Hematopoietic multipotent progenitor cell treated with erythropoietin and hydrocortisone succinate and interleukin-3 and kit ligand, for 8 days (in vitro differentiated cells): ENCODE measurements around the gene LSAMP.
A peak's percentile ranks its signal among the peaks of the same experiment; 100 is the strongest.

Source experiments
- DNase-seq: peaks from one replicate; pipeline ENCODE4 v3.0.0-alpha.2; 2015

Gene LSAMP

DNA sequence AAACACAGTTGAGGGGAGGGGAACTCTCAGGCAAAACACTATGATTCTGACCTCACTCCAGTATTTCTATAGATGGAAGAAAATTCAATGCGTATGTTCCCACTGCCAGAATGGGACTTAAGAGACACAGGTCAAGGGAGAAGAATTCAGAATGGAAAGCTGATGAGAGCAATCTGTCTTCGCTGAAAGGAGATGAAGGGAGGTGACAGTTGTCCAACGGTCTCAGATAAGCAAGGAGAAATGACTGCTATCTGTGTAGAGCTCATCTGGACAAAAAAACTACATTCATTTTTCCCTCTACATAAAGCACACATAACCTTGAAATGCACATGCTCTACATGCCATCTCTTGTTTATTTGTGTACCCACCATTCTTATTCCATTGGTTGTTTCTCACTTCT is 405.1 kb downstream of the LSAMP start:
- peak; percentile 47 for DNase-seq

DNA sequence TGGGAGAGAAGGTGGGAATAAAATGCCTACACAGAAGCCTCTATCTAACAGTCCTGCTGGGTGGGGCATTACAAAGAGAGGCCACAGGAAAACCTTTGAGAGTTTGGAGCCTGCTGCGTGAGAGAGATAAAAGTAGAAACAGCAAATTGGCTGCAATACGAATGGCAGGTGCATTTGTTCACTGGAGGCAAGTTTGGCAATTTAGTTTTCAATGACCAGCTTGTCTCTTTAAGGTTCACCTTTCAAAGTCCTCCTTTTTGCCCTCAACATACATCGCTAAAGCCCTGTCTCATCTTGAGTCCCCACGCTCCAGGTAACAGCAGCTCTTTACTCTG is 405.7 kb downstream of the LSAMP start:
- DNase-seq: peak; percentile 83

DNA sequence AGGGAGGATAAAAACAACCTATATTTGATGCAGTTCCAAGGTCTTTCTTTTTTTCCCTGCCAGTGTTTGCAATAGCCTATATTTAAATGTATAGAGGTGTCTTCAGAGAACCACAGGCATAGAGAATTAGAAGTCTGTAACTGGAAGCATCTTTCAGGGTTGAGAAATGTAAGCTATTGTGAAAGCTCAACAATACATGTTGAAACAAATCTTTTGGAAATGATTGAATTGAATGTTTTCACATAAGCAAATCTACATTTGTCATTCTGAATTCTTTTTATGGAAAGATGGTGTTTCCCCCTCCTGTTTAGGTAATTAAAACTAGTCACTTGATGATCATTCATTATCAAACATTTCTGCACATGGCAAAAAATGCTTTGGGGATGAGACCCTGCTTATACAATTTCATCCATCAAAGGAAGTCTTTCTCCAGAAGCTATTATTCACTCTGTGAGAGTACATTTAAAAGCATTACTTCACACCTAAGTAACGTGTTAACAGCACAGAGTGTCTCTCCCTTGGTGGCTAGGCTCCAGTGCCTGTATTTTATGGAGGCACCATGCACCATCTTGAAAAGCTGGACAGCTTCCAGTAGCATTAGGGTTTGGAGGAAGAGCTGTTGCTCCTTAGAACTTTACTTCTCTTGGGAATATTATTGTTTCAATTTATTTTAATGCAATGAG is 406.2 kb downstream of the LSAMP start:
- DNase-seq: no peak

DNA sequence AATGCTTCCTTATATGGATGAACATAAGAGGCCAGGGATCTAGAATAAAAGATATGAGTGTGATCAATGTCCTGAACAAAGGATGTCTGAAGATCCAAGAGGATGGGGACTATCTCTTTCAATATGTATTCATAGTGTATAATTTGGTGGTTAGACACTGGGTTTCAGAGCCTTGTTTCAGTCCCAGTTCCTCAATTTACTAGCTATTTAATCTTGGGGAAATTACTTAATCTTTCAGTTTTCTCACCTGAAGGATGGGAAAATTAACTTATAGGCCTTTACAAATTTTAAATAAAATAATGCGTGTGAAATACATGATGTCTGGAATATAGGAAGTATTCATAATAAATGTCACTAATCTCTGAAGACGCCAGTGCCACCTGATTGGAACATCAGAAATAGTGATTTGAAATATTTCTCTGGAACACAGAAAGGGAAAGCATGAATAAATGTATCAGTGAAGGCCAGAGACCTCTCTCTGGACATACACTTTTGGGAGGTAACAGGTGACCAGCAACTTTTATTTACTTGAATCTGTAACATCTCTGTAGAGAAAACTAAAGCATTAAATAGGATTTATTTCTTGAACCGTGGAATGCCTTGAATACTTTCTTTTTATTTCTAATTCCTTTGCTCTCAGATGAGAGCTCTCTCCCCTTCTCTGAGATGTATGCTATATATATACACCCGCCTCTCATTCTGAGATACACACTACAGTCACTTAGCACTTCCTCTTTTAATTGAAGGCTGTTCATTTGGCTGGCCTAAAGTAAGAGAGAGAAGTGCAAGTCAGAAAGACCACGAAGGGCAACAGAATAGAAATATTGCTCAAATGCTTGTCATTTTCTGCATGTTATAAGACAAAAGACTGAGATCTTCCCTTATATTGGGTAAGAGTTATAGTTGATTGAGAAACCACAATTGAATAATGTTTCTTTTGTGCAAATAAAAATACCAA is 407.1 kb downstream of the LSAMP start:
- peak; percentile 13 for DNase-seq

DNA sequence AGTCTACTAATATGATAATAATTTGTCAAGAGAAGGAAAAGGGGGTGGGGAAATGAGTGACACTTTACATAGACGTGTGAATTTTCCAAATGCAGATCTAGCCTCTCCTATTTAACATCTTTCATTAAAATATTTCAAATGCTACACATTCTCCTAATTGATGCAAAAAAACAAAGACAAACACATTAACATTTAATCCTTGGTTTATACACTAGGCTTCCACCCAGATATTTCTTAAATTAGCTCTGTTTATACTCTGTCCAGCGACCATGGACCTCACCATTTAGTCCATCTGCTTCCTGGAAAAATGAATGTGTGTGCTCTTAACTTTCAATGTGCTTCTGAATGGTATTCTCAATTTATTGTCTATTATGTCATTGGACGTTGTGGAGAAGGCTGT is 409.9 kb downstream of the LSAMP start:
- DNase-seq: no peak

DNA sequence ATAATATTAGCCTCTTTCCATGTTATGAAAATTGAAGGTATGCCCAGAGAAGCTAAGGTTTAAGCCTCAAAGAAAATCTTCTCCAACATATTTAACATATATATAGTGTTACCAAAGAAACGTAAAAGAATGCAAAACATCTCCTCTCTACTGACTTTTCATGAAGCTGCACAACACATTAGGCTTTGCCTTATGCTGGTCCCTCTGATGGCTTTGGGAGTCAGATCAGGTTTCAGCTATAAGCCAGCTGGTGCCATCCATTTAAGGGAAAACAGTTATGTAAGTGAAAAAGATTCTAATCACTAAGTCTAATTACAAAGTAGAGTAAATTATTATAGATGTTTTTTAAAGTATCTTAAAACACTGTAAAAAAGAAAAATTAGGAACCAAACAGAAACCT is 410.5 kb downstream of the LSAMP start:
- no peak for DNase-seq

DNA sequence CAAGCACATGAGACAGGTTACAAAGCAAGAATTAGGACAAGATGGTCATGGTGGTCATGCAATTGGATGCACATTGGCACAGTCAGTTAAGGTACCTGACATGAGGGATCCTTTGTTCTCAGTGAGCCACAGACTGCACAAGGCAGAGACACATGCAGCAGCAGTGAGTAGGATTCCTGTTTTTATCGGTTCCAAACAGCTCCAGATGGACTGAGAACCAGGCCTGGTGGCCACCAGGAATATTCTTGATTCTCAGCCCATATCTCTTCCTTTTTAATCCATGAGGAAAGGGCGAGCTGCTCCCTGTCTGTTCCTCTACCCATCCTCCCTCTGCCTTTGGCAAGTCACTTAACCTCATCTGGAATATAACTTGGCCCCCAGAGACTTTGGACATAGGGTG is 411.2 kb downstream of the LSAMP start:
- no peak for DNase-seq

DNA sequence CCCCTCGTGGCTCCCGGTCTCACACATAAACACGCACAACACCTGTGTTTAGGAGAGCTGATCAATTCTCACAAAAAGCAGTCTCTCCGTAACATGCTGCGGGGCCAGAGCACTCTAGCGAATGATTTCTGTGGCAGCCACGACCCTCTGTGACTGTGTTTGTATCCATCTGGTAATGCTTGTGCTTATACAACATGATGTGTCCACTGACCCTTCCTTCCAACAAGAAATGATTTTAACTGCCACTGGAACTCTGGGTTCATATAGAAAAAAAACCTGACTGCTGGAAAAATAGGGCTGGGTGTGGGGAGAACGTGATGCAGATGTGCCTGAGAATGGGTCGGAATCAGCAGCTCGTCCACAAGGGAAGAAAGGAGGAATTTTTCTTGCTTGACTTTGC is 411.8 kb downstream of the LSAMP start:
- DNase-seq: no peak

DNA sequence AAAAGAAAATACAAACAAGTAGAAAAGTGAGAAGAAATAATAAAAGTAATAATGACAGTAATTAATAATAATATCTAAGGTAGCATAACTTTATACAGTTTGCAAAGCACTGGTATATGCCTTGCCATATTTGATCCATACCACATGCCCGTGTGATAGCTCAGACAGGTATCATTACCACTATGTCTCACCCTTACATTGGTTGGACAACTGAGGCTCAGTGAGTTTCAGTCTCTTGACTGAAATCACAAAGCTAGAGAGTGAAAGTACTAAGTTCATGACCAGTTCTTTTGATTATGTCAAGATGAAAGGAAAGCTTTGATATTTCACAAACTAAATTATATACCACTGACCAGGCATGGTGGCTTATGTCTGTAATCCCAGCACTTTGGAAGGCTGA is 413.1 kb downstream of the LSAMP start:
- no peak for DNase-seq

DNA sequence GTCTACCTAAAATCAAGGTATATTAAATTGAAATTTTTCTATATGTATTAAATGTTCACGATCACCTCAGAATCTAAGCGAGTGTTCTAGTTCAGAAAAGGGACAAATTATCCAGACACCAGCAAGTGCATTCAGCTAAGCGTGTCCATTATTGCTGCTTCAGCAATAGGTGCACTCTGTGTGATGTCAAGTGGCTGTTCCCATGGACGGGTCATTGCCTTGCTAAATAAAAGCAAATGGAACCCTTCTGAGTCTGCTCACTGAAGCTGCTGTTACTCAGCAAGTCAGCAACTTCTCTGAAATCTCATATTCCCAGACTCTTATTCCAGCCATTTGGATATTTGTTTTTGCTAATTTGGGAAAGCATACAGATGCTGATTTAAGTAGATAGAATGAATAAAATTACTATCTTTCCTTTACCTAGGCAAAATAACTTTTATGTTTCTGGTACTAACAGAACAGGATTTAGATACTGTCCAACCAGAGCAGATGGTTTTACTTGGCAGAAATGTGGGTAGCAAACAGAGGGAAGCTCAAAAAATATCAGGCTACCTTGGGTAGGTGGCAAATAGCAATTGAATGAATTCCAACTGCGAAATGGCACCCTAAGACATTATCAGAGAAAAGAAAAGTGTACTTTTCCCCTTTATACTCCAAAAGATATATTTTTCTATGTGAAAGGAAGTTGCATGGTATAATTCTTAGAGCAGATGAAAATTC is 415.0 kb downstream of the LSAMP start:
- no peak for DNase-seq

DNA sequence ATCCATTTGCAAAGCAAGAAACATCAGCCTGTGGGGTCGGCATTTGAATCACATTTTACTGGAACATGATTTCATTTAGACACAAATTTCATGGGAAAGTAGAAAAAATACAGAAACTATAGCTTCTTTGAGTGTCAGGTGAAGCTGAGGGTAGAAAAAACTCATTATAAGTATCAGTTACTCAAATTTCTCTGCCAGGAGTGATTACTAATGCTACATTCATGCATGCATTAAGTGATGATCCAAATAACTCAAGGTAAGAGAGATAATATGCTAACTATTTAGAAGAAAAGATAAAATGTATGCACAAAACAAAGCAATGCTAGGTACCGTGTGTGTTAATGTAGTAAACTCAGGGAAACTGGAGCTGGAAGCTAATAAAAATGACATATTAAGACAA is 416.0 kb downstream of the LSAMP start:
- DNase-seq: no peak

DNA sequence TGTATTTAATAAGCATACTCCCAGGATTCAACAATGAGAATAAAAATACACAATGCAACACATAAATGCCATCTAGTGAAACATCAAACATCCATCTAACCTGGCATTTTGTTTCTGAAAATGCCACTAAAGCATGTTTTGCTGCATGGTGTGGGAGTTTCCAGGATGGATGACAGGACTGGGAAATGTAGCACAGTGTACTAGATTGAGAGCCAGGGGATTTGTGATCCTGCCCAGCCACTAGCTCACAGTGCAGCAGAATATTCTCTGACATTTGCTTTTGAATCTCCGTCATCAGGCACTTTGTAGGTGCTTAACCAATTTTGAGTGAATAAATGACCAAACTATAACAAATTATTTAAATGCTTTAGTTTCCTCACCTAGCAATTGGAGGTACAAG is 417.1 kb downstream of the LSAMP start:
- no peak for DNase-seq

DNA sequence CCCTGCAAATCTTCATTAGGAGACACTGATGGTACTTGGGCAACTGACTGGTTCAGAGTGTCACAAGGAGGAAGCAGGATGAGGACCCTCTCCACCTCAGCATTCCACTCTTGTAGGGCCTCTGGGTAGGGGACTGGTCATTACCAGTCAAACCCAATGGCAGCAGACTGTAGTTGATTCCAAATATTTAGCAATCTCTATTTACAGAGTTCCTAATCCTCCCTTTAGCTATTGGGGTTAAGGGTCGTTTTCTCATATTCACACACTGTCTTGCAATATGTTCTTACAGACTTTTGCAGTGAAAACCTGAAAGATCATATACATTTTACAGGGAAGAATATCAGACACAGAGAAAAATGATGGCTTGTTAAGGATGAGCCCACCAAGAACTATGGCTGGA is 424.3 kb downstream of the LSAMP start:
- DNase-seq: no peak

DNA sequence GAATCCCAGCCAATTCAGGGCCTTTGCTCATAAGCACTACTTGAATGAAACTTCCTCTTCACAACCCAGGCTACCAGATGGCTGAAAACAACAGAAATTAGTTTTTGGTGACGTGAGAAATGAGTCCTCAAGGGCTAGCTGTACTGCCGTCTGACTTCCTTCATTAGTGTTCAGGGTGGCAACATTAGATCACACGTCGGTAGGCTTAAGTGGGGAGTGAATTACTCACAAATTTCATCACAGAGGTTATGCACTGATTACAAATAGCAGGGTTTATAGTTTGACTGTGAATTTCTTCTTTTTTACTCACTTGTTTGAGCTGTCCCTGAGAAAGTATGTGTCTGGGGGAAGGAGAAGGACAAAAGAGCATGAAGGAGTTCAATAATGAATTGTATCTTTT is 424.8 kb downstream of the LSAMP start:
- no peak for DNase-seq

DNA sequence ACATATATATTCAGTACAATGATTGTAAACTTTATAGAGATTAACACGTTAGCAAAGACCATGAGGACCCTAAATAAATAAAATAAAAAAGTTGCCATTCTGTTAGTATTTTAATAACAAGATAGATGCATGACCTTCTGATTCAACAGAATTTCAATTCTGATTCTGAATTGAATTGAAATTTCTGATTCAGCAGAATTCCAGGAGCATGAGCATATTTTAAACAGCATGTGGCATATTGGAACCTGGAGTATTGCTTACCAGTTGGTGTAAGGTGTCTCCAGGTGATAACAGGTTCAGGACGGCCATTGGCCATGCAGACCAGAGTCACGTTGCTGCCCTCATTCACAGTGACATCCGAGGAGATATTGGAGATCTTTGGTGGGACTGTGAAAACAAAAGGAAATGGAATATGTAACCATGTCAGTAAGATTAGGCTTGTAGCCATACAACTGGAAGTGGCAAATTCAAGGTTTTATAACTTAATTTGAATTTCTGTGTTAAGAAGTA is 426.0 kb downstream of the LSAMP start:
- no peak for DNase-seq

DNA sequence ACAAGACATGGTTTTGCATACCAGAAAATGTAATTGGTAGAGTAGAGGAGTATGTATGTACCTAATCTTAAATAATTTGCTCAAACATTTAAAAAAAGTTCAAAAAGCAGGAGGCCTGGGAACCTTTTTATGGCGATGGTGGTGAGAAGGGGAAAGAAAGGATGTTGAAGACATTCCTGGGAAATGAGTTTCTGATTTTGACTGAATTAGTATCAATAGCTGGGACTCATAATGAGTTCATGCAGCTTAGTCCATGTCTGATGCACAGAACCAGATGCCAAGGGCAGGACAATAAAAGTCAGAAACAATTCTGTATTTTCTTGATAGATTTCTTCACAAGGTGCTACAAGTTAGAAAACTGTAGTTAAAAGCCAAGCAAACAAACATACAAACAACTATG is 426.6 kb downstream of the LSAMP start:
- no peak for DNase-seq

DNA sequence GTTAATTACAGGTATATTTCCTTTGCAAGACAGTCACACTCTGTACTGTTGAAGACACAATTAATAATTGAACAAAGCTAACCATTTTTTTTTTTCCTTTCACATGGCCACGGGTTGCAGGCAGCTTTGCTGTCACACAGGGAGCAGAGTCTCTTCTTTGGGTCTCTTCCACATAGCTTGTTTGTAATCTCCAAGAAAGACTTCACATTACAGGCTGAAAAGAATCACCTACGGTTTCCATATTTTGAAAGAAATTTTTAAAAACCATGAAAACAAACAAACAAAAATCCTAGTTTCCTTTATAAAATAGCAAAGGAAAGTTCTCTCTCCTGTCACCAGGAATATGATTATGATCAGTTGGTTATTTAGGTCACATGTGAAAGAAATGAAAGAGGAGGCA is 429.4 kb downstream of the LSAMP start:
- no peak for DNase-seq

DNA sequence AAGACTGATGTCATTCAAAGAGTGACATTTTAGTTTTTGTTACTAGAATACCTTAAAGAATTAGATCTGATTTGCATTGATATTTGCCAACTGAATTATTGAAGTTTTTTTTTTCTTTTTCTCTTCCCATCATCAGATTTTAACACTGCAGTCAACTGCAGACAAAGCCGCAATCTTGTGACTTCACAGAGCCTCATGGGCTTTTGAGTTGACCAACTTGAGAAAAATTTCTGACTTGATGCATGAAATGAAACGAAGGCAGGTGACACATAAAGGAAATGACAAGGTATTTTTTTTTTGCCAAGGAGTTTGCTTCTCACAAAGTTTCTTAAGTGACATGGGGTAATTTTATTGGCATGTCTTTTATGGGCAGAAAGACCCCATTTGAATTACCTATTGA is 438.3 kb downstream of the LSAMP start:
- no peak for DNase-seq

DNA sequence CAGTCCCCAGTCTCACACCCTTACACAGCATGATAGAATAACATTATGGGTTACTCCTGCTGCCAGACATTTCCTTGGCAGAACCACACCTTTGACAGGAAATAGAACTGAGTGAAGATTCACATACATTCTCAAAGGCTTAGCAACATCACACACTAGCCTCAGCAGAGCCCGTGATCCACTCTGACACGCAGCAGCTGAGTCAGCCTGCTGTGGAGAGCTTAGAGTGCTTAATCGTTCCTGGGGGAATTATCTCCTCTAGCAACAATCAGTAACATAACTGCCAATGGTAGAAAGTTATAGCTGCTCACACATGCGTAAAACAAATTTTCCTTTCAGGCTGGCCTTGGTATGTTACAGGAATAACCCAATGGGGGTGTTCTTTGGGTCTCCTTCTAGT is 439.9 kb downstream of the LSAMP start:
- DNase-seq: no peak

DNA sequence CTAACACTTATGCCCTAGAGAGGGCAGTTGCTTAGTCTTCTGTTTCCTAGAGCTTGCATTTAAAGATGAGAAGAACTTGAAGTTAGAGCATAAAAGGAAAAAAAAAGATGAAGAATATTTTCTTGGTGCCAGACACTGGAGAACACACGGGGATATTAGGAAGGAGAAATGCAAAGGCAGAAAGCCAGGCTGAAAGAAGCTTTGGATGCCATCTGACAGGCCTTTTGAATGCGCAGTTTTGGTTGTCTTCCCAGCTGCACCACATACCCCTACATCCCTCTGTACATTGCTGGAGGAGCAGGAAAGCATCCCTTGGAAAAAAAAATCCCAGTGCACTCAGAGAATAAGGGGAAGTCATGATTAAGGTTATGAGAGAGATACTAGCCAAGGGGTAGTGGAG is 443.1 kb downstream of the LSAMP start:
- DNase-seq: no peak

DNA sequence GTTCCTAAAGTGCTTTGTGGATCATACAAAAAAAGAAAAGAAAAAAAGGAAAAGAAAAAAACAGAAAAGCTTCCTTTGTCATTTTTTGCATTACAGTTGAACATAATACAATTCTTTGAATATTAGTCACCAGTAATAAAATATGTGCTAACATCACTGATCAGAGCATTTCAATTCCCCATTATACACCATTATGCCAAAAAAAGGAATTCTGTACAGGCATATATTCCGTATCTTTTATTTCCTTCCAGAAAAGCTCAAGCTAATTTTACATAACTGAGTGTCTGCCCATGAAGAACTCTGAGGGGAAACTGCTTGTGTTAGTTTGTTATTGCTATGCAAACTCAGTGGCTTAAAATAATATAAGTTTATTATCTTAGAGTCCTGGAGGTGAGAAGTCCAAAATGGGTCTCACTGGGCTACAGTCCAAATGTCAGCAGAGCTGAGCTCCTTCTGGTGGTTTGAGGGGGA is 444.1 kb downstream of the LSAMP start:
- DNase-seq: no peak

DNA sequence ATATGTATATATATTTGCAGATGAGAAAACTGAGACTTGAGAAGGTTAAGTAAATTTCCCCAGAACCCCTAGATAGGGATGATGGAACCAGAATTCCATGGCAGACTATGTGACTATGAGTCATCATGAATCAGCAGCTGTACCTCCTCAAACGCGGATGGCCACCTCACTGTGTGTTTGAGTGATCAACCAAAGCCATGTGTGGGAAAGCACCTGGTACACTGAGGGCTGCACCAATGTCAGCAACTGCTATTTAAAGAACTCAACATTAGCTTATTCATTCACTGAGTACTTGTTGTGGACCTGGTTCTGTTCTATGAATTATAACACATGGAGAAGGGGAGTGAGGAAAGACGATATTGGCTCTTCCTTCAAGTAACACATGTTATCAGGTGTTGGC is 445.0 kb downstream of the LSAMP start:
- DNase-seq: no peak

DNA sequence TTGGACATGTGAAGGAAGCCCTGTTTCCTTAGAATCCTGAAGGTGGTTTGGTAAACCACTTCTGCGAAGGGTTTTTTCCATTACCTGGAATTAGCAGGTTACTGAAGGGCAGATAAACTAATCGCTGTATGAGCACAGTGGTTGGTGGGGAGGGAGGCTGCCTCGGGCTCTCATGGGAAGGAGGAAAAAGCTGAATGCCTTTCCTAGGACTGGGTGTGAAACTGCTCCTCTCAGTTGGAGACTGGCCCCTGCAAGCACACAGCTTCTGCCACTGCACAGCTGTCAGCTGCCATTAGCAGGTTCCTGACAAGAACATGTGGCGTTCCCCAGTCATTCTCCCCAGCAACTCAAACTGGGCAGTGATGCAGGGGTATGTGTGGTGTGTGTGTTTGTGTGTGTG is 445.7 kb downstream of the LSAMP start:
- DNase-seq: no peak
